Airway epithelial cell (primary cell): Measurements from ENCODE around the gene TRIM37. TPM values are rescaled to one million over a fixed set of nuclear protein-coding genes. Genes with fewer than 3 reads are reported as not detected.

Source experiments
- total RNA-seq: library from RNA; depleted of rRNA; stranded (reverse); fragments of >200 nt; gene quantifications from 2 replicates; pipeline ENCODE4 v1.2.3, GENCODE V29; 2015

TRIM37 gene, protein sequence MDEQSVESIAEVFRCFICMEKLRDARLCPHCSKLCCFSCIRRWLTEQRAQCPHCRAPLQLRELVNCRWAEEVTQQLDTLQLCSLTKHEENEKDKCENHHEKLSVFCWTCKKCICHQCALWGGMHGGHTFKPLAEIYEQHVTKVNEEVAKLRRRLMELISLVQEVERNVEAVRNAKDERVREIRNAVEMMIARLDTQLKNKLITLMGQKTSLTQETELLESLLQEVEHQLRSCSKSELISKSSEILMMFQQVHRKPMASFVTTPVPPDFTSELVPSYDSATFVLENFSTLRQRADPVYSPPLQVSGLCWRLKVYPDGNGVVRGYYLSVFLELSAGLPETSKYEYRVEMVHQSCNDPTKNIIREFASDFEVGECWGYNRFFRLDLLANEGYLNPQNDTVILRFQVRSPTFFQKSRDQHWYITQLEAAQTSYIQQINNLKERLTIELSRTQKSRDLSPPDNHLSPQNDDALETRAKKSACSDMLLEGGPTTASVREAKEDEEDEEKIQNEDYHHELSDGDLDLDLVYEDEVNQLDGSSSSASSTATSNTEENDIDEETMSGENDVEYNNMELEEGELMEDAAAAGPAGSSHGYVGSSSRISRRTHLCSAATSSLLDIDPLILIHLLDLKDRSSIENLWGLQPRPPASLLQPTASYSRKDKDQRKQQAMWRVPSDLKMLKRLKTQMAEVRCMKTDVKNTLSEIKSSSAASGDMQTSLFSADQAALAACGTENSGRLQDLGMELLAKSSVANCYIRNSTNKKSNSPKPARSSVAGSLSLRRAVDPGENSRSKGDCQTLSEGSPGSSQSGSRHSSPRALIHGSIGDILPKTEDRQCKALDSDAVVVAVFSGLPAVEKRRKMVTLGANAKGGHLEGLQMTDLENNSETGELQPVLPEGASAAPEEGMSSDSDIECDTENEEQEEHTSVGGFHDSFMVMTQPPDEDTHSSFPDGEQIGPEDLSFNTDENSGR
- 15.5 and 17.1 TPM in 2 replicates for total RNA-seq

GRCh38 chr17:59106463-59107305 is at the start of gene TRIM37:
Gene TRIM37, minus strand, starts transcription at chr17:59106880. Its CDS starts 419 bp downstream, at chr17:59106461.

GRCh38 chr17:59155439-59156177 is 48.9 kb upstream of the TRIM37 start, which contains the start of gene PRR11:
Gene PRR11, plus strand, starts transcription at chr17:59155746. Its CDS starts 14,007 bp downstream, at chr17:59169753.

DNA sequence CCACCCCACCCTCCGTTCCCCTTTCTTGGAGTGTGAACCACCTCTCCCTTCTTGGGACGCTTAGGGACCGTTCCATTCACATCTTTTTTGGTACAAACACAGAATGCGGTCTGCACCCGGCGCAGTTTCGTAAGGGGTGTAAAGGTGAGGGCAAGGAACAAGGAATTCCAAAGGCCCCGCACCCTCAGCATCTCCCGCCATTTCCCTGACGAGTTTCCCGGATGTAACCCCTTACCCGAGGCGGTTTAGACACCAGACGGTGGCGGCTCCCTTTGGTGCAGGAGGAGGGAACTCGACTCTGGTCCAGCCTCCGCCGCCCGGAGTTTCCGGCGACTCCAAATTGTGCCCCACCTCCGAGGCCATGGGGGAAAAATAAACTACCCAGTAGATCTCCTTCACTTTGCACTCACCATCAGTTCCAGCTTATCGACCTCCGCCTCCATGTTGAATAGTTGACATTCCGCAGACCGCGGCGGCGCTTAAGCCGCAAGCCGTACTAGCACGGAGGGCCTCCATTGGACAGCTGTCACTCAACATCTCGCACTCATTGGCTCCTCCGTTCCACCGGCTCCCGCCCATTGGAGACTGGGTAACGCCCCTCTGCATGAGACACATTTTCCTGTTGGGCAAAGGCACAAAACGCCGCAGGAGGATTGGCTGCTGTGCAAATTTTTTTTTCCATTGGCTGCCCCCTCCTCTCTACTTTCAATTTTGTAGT is 48.2 kb upstream of the TRIM37 start, which contains the start of gene SKA2:
Gene SKA2 (minus strand): TSS at position 466 of the 718 bp plus-strand sequence. CDS start 23 bp downstream, at position 443.

Other genes starting within 250 kb of the TRIM37 start
- gene SKA2, start 48.3 kb upstream of the TRIM37 start, total RNA-seq, result 62.7 and 116 TPM in 2 replicates
- gene PRR11, start 48.9 kb upstream of the TRIM37 start, total RNA-seq, result 43.5 and 147 TPM in 2 replicates
- gene SMG8, start 103.2 kb upstream of the TRIM37 start, total RNA-seq, result 11.2 and 14.9 TPM in 2 replicates
- gene GDPD1, start 113.6 kb upstream of the TRIM37 start, total RNA-seq, result 0.23 and 1.8 TPM in 2 replicates
- 1.1 and 2.6 TPM in 2 replicates for gene YPEL2, start 224.8 kb upstream of the TRIM37 start, total RNA-seq